NCI-H526 treated with DMSO at 0.1 percent for 48 hours (cell line): Measurements from ENCODE around the gene SPP1.
"Not testable (repeated sequence)": the region's sequence is repeated elsewhere in the genome, so short reads cannot be mapped to it uniquely, and the experiment has no call there.

Experiments
- DNase-seq: peaks from one replicate; lab custom pipeline; 2025; lab: John Stamatoyannopoulos, UW

Gene SPP1

DNA sequence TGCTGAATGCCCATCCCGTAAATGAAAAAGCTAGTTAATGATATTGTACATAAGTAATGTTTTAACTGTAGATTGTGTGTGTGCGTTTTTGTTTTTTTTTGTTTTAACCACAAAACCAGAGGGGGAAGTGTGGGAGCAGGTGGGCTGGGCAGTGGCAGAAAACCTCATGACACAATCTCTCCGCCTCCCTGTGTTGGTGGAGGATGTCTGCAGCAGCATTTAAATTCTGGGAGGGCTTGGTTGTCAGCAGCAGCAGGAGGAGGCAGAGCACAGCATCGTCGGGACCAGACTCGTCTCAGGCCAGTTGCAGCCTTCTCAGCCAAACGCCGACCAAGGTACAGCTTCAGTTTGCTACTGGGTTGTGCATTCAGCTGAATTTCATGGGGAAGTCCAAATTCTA is at the start of gene SPP1:
SPP1 (plus strand) TSS at position 249 of the 400 bp plus-strand sequence. CDS start 1,182 bp downstream, outside the sequence.
- peak; percentile 18 for DNase-seq

- no peak for DNase-seq
These were observed 48.9 kb upstream of the SPP1 start for GRCh38 chr4:87926554-87927098.

- no peak for DNase-seq
These were observed 44.9 kb upstream of the SPP1 start for GRCh38 chr4:87930629-87931028.

GRCh38 chr4:87931932-87932331 is 43.6 kb upstream of the SPP1 start:
- DNase-seq, result no peak

DNA sequence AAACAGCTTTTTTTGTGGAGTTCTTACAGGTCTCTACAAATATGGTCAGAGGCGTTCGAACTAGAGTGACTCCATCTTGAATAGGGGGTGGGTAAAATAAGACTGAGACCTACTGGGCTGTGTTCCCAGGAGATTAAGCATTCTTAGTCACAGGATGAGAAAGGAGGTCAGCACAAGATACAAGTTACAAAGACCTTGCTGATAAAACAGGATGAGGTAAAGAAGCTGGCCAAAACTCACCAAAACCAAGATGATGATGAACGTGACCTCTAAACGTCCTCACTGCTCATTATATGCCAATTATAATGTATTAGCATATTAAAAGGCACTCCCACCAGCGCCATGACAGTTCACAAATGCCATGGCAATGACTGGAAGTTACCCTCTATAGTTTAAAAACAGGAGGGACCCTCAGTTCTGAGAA is 42.8 kb upstream of the SPP1 start:
- no peak for DNase-seq

DNA sequence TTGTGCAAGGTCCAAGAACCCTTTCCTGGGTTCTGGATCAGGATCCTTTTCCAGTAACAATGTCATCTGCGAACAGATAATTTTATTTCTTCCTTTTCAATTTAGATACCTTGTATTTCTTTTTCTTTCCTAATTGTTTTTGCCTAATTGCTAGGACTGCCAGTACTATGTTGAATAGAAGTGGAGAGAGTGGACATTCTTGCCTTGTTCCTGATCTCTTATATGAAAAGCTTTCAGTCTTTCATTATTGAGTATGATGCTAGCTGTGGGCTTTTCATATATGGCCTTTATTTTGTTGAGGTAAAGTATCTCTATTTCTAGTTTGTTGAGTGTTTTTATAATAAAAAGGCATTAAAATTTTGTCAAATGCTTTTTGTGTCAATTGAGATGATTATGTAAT is 42.2 kb upstream of the SPP1 start:
- DNase-seq, result no peak

DNA sequence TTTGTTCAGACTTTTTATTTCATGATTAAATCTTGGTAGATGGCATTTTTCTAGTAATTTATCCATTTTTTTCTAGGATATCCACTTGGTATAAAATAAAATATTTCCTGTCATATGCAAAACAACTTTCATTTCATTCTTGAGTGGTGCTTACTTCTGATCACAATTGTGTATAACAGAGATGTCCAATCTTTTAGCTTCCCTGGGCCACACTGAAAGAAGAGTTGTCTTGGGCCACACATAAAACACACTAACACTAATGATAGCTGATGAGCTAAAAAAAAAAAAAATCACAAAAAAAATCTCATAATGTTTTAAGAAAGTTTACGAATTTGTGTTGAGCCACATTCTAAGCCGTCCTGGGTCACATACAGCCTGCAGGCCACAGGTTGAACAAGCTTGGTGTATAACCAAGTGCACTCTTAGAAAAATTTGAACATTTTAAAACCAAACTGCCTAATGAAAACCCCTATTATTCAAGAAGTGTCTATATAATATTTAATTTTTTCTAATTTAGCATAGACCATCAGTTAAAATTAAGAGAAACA is 41.3 kb upstream of the SPP1 start:
- no peak for DNase-seq

- no peak for DNase-seq
These were observed 40.5 kb upstream of the SPP1 start for GRCh38 chr4:87934973-87935372.

- not testable (repeated sequence) for DNase-seq
These were observed 39.6 kb upstream of the SPP1 start for GRCh38 chr4:87935954-87936353.

DNA sequence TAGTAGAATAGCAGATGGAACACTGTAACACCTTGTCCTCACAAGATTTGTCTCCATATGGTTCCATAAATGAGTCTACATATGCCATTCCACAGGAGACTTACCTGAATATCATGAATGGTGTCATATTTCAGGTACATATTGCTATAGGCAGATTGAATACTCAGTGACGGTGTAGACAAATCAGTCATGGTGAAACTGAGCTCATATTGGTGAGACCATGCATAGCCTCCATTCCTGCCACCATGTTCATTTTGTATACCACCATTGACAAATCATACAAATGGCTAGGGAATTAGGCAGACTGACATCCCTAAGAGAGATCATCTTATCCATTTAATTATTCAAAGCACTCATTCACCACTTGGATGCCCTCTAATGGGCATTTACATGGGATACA is 38.0 kb upstream of the SPP1 start:
- DNase-seq, result no peak

DNA sequence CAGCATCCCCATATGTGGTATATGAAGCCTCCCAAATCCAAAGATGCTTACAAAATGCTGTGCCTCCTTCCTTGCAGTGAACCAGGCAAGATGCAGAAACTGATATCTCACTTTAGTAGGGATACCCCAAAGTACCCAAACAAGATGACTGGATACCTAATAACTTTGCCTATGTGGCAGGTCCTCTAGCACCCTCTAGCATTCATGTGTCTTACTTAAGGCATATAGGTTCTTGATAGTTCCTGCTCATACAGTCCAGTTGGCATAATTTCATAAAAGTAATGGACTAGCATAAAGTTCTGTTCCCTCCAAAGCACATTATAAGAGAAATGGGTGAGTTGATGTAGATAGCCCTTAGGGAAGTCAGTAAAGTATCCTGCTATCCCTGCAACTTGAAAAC is 36.8 kb upstream of the SPP1 start:
- no peak for DNase-seq

GRCh38 chr4:87939978-87940690 is 35.4 kb upstream of the SPP1 start:
- no peak for DNase-seq

DNA sequence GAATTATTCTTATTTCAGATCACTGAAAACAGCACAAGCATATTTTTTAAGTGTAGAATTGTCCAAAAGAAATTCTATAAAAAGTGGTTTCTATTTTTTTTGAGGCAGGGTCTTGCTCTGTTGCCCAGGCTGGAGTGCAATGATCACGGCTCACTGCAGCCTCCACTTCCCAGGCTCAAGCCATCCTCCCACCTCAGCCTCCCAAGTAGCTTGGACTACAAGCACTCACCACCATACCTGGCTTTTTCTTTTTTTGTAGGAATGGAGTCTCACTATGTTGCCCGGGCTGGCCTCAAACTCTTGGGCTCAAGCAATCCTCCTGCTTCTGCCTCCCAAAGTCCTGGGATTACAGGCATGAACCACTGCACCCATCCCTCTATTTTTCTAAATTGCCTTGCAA is 34.7 kb upstream of the SPP1 start:
- not testable (repeated sequence) for DNase-seq

DNA sequence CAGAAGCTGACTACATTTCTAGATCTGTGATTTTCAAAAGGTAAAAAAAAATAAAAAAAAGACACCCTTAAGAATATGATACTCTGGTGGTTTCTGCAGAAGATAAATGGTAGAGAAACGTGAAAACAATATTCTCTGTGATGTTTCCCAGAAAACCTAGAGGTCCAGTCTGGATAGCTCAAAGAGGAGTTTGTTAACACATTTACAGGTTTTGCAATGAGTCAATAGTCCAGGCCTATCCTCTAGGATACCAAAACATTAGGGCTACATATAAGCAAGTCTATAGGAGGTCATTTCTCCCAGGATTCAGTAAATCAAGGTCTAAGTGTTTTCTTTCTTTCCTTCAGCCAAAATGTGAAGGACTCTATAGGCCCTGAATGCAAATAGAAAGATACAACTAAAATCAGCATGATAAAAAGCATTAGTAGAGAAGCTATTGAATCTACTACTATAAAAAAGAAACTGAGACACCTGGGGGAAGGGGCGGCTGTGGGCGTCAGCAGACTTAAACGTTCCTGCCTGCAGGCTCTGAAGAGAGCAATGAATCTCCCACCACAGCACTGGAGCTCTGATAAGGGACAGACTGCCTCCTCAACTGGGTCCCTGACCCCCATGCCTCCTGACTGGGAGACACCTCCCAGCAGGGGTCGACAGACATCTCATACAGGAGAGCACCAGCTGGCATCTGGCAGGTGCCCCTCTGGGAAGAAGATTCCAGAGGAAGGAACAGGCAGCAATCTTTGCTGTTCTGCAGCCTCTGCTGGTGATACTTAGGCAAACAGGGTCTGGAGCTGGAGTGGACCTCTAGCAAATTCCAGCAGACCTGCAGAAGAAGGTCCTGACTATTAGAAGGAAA is 33.7 kb upstream of the SPP1 start:
- DNase-seq, result no peak

GRCh38 chr4:87943660-87944149 is 31.8 kb upstream of the SPP1 start:
- no peak for DNase-seq

DNA sequence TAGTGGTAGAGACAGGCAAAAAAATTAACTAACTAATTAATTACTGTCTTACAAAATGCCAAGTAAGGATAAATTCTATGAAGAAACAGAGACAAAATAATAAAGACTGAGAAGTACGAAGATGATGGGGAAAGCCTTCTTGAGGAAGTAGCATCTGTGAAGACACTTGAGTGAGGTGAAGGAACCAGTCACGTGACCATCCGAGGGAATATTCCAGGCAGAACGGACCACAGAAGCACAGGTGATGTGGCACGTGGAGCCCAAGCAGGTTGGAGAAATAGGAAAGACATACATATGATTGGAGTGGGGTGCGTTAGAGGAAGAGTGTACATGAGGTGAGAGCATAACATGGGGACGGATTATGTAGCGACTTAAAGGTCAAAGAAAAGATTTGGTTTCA is 30.5 kb upstream of the SPP1 start:
- no peak for DNase-seq

- DNase-seq, result no peak
These were observed 28.7 kb upstream of the SPP1 start for GRCh38 chr4:87946766-87947165.

DNA sequence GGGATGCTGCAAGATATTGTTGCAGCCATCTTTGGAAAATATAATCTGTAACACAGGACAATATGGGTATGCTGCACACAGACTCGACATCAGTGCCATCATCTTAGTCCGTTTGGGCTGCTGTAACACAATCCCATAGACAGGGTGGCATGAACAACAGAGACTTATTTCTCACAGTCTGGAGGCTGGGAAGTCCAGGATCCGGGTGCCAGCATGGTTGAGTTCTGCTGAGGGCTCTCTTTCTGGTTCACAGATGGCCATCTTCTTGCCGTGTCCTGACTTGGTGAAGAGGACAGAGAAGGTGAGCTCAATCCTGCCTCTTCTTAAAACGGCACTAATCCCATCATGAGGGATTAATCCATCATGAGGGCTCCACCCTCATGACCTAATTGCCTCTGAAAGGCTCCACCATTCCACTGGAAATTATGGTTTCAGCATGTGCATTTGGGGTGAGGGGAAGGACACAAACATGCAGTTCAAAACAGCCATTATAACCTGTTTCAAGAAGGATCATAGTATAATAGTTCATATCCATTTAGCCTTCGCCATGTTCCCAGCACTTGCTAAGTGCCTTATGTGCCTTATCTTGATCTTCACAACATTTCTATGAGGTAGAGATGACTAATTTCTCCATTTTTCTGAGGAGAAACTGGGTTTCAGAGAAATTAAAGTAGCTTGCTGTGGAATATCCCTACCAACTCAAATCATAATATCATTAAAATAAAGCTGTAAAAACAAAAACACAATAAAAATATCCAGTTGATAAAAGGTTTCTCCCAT is 27.9 kb upstream of the SPP1 start:
- DNase-seq, result no peak

DNA sequence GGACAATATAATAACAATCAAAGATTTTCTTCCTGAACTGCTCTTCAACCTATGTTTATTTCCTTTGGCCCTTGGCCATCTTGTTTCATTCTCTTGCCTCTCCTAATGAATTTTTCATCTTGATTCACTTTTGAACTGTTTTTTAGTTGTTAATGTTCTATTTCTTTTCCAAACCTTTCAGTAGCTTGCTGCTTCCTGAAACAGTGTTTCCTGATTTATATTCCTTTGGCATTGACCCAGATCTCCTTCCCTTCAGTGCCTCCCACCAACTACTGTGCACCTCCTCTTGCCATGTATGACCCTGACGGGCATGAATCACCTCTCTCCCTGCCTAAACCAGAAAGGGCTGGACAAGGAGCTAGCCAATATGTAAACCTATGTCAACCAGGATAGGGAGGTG is 25.6 kb upstream of the SPP1 start:
- DNase-seq, result no peak

GRCh38 chr4:87950493-87950892 is 25.0 kb upstream of the SPP1 start:
- no peak for DNase-seq

GRCh38 chr4:87950936-87951511 is 24.5 kb upstream of the SPP1 start:
- no peak for DNase-seq
